ENCODE data around the gene ZMYM3.

Gene ZMYM3

GRCh38 chrX:71224098-71224708 is 29.7 kb downstream of the ZMYM3 start:
- H3K27me3 ChIP-seq (ENCODE audit: control insufficient read depth, insufficient read depth, low read length), result no peaks in the 10 kb centered on the region
- no peaks in the 10 kb centered on the region for H3K9me3 ChIP-seq (ENCODE audit: control insufficient read depth, insufficient read depth, low read length)
- no peak overlapping the region for H3K9ac ChIP-seq (ENCODE audit: low read depth, low read length)
- peaks cover 6% of the 10 kb centered on the region for H3K4me1 ChIP-seq (ENCODE audit: control insufficient read depth, insufficient read depth, low read length)
- no peak overlapping the region for H3K4me3 ChIP-seq (ENCODE audit: low read depth, low read length)
- H3K36me3 ChIP-seq (ENCODE audit: control insufficient read depth, insufficient read depth, low read length), result no peaks in the 10 kb centered on the region

DNA sequence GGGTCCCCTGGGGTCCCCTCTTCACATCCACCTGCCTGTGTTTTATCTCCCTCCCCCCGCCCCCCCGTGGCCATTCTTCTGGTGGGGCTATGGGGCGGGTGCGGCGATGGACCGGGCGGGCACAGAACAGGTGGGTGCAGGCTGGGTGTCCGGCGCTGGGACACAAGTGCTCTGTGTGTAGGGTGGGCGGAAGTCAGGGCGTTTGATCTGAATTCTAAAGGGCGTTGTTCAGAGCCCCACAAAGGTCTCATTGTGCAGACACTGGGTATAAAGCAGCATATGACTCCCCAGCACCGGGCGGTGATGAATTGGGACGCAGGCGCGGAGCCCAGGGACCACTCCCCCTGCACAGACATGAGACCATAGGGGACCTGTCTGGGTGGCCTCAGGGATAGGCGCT is 31.0 kb downstream of the ZMYM3 start, which contains the start of gene GJB1:
GJB1 (plus strand) TSS at position 296 of the 400 bp plus-strand sequence. CDS start 484 bp downstream, outside the sequence.
- H3K36me3 ChIP-seq (ENCODE audit: control insufficient read depth, insufficient read depth, low read length), result no peaks in the 10 kb centered on the region
- H3K9me3 ChIP-seq (ENCODE audit: control insufficient read depth, insufficient read depth, low read length), result no peaks in the 10 kb centered on the region
- no peaks in the 10 kb centered on the region for H3K27me3 ChIP-seq (ENCODE audit: control insufficient read depth, insufficient read depth, low read length)
- no peak within 1 kb of the TSS for H3K9ac ChIP-seq (ENCODE audit: low read depth, low read length)
- peaks cover 6% of the 10 kb centered on the region for H3K4me1 ChIP-seq (ENCODE audit: control insufficient read depth, insufficient read depth, low read length)
- H3K4me3 ChIP-seq (ENCODE audit: low read depth, low read length), result no peak within 1 kb of the TSS

DNA sequence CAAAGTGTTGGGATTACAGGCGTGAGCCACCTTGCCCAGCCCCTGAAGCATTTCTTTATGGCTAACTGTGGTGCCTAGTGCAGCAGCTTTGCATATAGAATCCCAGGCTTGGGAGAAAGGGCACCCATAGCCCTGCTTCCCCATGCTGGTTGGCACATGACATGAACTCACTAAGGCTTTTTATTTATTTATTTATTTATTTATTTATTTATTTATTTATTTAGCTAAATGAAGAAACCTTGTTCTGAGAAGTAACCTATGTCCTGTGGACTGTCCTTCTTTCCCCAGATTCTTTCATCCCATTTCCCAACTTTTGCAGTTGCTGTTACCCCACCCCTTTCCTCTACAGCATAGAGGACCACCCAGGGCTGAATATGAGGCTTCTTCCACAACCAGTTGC is 32.8 kb downstream of the ZMYM3 start:
- Histone ChIP-seq H3K27me3 (ENCODE audit: control insufficient read depth, insufficient read depth, low read length) (no peaks in the 10 kb centered on the region), H3K9ac (ENCODE audit: low read depth, low read length) (no peak overlapping the region), H3K4me3 (ENCODE audit: low read depth, low read length) (no peak overlapping the region), H3K9me3 (ENCODE audit: control insufficient read depth, insufficient read depth, low read length) (no peaks in the 10 kb centered on the region), H3K36me3 (ENCODE audit: control insufficient read depth, insufficient read depth, low read length) (no peaks in the 10 kb centered on the region), H3K4me1 (ENCODE audit: control insufficient read depth, insufficient read depth, low read length) (peaks cover 6% of the 10 kb centered on the region)

DNA sequence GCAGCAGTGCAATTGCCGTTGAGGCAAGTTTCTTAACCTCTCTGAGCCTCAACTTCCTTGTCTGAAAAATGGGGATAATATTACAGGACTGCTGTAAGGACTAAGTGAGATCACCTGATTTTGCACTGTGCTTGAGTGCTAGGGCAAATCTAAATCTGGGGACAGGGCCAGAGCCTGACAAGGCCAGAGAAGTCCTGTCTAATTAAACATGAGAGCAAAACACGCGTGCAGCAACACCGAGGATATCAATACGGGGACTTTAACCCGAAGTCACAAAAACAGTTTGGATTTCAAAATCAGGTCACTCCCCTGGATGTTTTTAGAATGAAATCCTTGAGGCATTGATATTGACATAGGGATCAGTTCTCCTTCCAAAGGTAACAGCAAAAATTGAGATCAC is 36.6 kb downstream of the ZMYM3 start:
- Histone ChIP-seq H3K4me3 (ENCODE audit: low read depth, low read length) (no peak overlapping the region), H3K36me3 (ENCODE audit: control insufficient read depth, insufficient read depth, low read length) (no peaks in the 10 kb centered on the region), H3K27me3 (ENCODE audit: control insufficient read depth, insufficient read depth, low read length) (no peaks in the 10 kb centered on the region), H3K9me3 (ENCODE audit: control insufficient read depth, insufficient read depth, low read length) (no peaks in the 10 kb centered on the region), H3K4me1 (ENCODE audit: control insufficient read depth, insufficient read depth, low read length) (no peaks in the 10 kb centered on the region), H3K9ac (ENCODE audit: low read depth, low read length) (no peak overlapping the region)

DNA sequence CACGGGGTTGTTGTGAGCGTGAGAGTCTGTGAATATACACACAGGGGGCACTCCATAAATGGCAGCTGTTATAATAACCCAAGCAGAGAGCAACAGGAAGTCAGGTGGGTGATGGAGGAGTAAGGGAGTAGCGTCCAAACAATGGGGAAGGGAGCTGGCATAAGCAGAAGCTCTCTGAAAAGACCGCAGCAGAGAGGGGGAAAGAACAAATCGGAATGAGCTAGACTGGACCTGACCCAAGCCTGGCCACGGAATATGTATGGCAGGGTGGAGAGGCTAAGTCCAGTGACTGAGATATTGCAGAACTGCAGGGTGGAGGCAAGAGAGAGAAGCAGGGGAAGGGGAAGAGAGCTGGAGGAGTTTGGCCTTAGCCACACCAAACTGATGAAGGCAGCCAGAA is 37.5 kb downstream of the ZMYM3 start:
- Histone ChIP-seq H3K36me3 (ENCODE audit: control insufficient read depth, insufficient read depth, low read length) (no peaks in the 10 kb centered on the region), H3K9me3 (ENCODE audit: control insufficient read depth, insufficient read depth, low read length) (no peaks in the 10 kb centered on the region), H3K9ac (ENCODE audit: low read depth, low read length) (no peak overlapping the region), H3K4me1 (ENCODE audit: control insufficient read depth, insufficient read depth, low read length) (no peaks in the 10 kb centered on the region), H3K27me3 (ENCODE audit: control insufficient read depth, insufficient read depth, low read length) (no peaks in the 10 kb centered on the region), H3K4me3 (ENCODE audit: low read depth, low read length) (no peak overlapping the region)

GRCh38 chrX:71215338-71215912 is 38.5 kb downstream of the ZMYM3 start:
- no peaks in the 10 kb centered on the region for H3K9me3 ChIP-seq (ENCODE audit: control insufficient read depth, insufficient read depth, low read length)
- no peaks in the 10 kb centered on the region for H3K27me3 ChIP-seq (ENCODE audit: control insufficient read depth, insufficient read depth, low read length)
- H3K36me3 ChIP-seq (ENCODE audit: control insufficient read depth, insufficient read depth, low read length), result no peaks in the 10 kb centered on the region
- H3K4me3 ChIP-seq (ENCODE audit: low read depth, low read length), result no peak overlapping the region
- H3K4me1 ChIP-seq (ENCODE audit: control insufficient read depth, insufficient read depth, low read length), result no peaks in the 10 kb centered on the region
- H3K9ac ChIP-seq (ENCODE audit: low read depth, low read length), result no peak overlapping the region

GRCh38 chrX:71214604-71215337 is 39.2 kb downstream of the ZMYM3 start:
- Histone ChIP-seq H3K9ac (ENCODE audit: low read depth, low read length) (no peak overlapping the region), H3K9me3 (ENCODE audit: control insufficient read depth, insufficient read depth, low read length) (no peaks in the 10 kb centered on the region), H3K4me3 (ENCODE audit: low read depth, low read length) (no peak overlapping the region), H3K27me3 (ENCODE audit: control insufficient read depth, insufficient read depth, low read length) (no peaks in the 10 kb centered on the region), H3K36me3 (ENCODE audit: control insufficient read depth, insufficient read depth, low read length) (no peaks in the 10 kb centered on the region), H3K4me1 (ENCODE audit: control insufficient read depth, insufficient read depth, low read length) (no peaks in the 10 kb centered on the region)

- no peaks in the 10 kb centered on the region for H3K27me3 ChIP-seq (ENCODE audit: control insufficient read depth, insufficient read depth, low read length)
- no peaks in the 10 kb centered on the region for H3K4me1 ChIP-seq (ENCODE audit: control insufficient read depth, insufficient read depth, low read length)
- no peaks in the 10 kb centered on the region for H3K36me3 ChIP-seq (ENCODE audit: control insufficient read depth, insufficient read depth, low read length)
- H3K4me3 ChIP-seq (ENCODE audit: low read depth, low read length), result no peak overlapping the region
- H3K9me3 ChIP-seq (ENCODE audit: control insufficient read depth, insufficient read depth, low read length), result no peaks in the 10 kb centered on the region
- no peak overlapping the region for H3K9ac ChIP-seq (ENCODE audit: low read depth, low read length)
Observed at GRCh38 chrX:71214152-71214551, 39.8 kb downstream of the ZMYM3 start.

DNA sequence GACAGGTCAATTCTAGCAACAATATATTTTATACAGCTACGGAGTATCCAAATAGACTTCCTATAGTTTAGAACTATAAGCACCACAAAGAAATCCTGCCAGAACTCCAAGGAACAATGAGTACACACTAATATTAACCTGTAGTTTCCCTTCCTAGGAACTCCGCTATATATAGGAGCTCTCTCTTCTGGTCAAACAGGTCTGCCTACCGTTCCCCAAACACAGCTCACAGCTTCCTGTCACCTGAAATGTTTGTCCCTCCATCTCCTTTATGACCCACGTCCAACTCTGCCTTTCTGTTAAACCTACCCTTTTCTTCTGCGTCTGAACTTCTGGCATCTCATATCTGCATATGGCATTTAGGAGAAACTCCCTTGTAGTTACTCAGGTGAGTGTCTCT is 41.4 kb downstream of the ZMYM3 start:
- Histone ChIP-seq H3K36me3 (ENCODE audit: control insufficient read depth, insufficient read depth, low read length) (no peaks in the 10 kb centered on the region), H3K9ac (ENCODE audit: low read depth, low read length) (no peak overlapping the region), H3K9me3 (ENCODE audit: control insufficient read depth, insufficient read depth, low read length) (no peaks in the 10 kb centered on the region), H3K4me1 (ENCODE audit: control insufficient read depth, insufficient read depth, low read length) (no peaks in the 10 kb centered on the region), H3K4me3 (ENCODE audit: low read depth, low read length) (no peak overlapping the region), H3K27me3 (ENCODE audit: control insufficient read depth, insufficient read depth, low read length) (no peaks in the 10 kb centered on the region)

- H3K4me3 ChIP-seq (ENCODE audit: low read depth, low read length), result no peak overlapping the region
- H3K36me3 ChIP-seq (ENCODE audit: control insufficient read depth, insufficient read depth, low read length), result no peaks in the 10 kb centered on the region
- H3K27me3 ChIP-seq (ENCODE audit: control insufficient read depth, insufficient read depth, low read length), result no peaks in the 10 kb centered on the region
- H3K4me1 ChIP-seq (ENCODE audit: control insufficient read depth, insufficient read depth, low read length), result no peaks in the 10 kb centered on the region
- H3K9me3 ChIP-seq (ENCODE audit: control insufficient read depth, insufficient read depth, low read length), result no peaks in the 10 kb centered on the region
- H3K9ac ChIP-seq (ENCODE audit: low read depth, low read length), result no peak overlapping the region
Observed at GRCh38 chrX:71210816-71211215, 43.1 kb downstream of the ZMYM3 start.

- Histone ChIP-seq H3K4me3 (ENCODE audit: low read depth, low read length) (no peak overlapping the region), H3K9ac (ENCODE audit: low read depth, low read length) (no peak overlapping the region), H3K9me3 (ENCODE audit: control insufficient read depth, insufficient read depth, low read length) (no peaks in the 10 kb centered on the region), H3K36me3 (ENCODE audit: control insufficient read depth, insufficient read depth, low read length) (no peaks in the 10 kb centered on the region), H3K27me3 (ENCODE audit: control insufficient read depth, insufficient read depth, low read length) (no peaks in the 10 kb centered on the region), H3K4me1 (ENCODE audit: control insufficient read depth, insufficient read depth, low read length) (peaks cover 4% of the 10 kb centered on the region)
Observed at GRCh38 chrX:71199252-71200008, 54.5 kb downstream of the ZMYM3 start.
